ENCODE results near the gene SERPINA9. TPM values are rescaled to one million over a fixed set of nuclear protein-coding genes. Genes with fewer than 3 reads are reported as not detected.

The SERPINA9 gene
- total RNA-seq, 1 donor from 2014 or later, result not detected

DNA sequence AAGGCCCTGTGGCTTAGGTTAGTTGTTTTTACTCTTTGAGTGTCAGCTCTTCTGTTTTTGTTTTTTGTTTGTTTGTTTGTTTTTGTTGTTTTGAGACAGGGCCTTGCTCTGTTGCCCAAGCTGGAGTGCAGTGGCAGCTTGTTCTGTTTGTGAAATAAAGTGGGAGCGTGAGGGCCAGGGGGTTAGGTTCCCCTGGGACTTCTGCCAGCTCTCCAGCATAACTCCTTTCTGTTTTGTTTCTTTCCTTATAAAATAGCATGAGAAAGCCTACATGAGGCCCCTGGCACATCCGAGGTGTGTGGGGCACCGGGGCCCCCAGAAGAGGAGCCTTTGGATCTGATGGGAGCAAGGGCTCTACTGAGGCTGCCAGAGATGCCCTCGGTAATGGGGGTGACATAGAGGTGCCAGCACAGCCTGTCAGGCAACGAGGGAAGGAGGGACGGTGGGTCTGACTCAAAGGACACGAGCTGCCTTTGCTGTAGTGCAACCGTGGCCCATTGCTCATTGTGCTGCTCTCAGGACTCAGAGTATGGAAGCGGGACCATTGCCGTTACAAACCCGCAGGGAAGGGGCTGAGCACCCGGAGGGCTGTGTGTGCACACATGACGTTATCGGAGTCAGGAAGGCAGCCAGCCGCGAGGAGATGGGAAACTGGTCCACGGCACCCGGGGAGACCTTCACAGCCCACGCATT, 14.3 kb downstream of the SERPINA9 start:
- TF ChIP-seq, protein P1, sequence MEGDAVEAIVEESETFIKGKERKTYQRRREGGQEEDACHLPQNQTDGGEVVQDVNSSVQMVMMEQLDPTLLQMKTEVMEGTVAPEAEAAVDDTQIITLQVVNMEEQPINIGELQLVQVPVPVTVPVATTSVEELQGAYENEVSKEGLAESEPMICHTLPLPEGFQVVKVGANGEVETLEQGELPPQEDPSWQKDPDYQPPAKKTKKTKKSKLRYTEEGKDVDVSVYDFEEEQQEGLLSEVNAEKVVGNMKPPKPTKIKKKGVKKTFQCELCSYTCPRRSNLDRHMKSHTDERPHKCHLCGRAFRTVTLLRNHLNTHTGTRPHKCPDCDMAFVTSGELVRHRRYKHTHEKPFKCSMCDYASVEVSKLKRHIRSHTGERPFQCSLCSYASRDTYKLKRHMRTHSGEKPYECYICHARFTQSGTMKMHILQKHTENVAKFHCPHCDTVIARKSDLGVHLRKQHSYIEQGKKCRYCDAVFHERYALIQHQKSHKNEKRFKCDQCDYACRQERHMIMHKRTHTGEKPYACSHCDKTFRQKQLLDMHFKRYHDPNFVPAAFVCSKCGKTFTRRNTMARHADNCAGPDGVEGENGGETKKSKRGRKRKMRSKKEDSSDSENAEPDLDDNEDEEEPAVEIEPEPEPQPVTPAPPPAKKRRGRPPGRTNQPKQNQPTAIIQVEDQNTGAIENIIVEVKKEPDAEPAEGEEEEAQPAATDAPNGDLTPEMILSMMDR (IDR thresholded peaks at IDR 0.05), result no peak
- intact Hi-C loops (cut with DNase I), result no loop called here
- H3K36me3 ChIP-seq, result no peaks in the 10 kb centered on the region

DNA sequence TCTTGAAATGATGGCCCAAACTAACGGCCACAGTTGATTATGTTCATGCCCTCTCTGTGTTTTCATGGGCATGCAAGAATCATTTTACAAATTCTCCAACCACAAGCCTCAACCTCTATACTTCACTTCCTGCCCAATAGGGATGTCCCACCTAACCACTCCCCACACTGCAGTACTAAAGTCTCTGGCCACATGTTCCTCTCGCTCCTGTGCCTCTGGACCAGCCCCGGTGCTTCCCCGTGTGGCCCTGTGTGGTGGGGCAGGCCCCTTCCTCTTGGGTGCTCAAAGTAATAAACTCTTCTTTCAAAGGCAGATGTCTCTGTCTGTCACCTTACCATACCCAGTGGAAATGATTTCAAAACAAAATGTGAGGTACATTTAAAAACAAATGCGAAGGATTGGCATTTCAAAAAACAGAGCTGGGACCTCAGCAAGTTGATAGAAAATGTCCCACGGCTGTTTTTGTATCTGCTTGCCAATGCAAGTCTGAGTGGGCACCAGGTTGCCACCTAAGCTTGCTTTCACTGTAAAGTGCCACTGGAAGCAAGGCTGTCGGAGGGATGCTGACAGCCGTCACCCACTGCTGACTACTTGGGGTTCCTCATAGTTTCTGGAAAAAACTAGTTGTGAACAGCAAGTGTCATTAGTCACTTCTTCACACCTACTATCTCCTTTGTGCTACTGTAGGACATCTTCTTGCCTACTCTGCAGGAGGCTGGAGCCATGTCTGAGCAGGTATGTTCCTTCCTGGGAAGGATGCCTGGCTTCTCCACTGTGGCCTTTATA, 15.2 kb downstream of the SERPINA9 start:
- Histone ChIP-seq H3K4me1 (no peaks in the 10 kb centered on the region), H3K36me3 (no peaks in the 10 kb centered on the region), H3K27ac (no peak overlapping the region), H3K4me3 (no peak overlapping the region), H3K9me3 (no peaks in the 10 kb centered on the region), H3K27me3 (ENCODE audit: low read depth) (peaks cover 5% of the 10 kb centered on the region)
- DNase-seq, result no peak
- TF ChIP-seq, protein P1 (IDR thresholded peaks at IDR 0.05), result no peak
- ATAC-seq, result no peak
- intact Hi-C loops (cut with DNase I), result no loop called here

More for the DNA sequence above, 14.3 kb downstream of the SERPINA9 start:
- DNase-seq, result no peak
- Histone ChIP-seq H3K9me3 (no peaks in the 10 kb centered on the region), H3K4me1 (no peaks in the 10 kb centered on the region), H3K4me3 (no peak overlapping the region), H3K27me3 (ENCODE audit: low read depth) (peaks cover 5% of the 10 kb centered on the region), H3K27ac (no peak overlapping the region)
- no peak for ATAC-seq

DNA sequence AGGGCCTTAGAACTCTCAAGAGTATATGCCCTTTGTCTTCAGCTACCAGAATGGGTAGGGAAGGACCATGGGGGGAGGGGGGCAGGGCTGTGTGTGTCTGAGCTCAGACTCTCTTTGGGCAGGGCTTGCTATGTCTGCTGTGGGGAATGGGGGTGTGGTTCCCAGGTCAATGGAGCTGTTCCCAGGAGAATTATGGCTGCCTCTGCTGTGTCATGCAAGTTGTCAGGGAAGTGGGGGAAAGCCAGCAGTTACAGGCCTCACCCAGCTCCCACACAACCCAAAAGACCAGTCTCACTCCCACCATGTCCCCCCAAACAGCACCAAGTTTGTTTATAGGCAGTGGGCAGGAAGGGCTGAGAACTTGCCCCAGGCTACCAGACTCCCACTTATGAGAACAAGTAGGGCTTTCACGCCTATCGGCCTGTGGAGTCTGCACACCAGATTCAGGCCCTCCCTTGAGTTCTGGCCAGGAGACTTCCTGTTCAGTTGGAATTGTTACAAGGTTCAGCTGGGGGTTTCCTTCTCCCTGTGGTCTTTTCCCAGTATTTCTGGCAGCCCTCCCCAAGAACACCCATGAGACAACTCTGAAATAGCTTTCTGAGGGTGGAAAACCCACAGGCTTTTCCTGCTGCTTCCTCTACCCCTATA, 17.3 kb downstream of the SERPINA9 start:
- H3K36me3 ChIP-seq, result no peaks in the 10 kb centered on the region
- peaks cover 5% of the 10 kb centered on the region for H3K27me3 ChIP-seq (ENCODE audit: low read depth)
- no peaks in the 10 kb centered on the region for H3K9me3 ChIP-seq
- H3K4me1 ChIP-seq, result no peaks in the 10 kb centered on the region
- intact Hi-C loops (cut with DNase I), result no loop called here
- H3K4me3 ChIP-seq, result no peak overlapping the region
- no peak overlapping the region for H3K27ac ChIP-seq
- ATAC-seq (no peak), DNase-seq (no peak)
- TF ChIP-seq, protein P1 (IDR thresholded peaks at IDR 0.05), result no peak

DNA sequence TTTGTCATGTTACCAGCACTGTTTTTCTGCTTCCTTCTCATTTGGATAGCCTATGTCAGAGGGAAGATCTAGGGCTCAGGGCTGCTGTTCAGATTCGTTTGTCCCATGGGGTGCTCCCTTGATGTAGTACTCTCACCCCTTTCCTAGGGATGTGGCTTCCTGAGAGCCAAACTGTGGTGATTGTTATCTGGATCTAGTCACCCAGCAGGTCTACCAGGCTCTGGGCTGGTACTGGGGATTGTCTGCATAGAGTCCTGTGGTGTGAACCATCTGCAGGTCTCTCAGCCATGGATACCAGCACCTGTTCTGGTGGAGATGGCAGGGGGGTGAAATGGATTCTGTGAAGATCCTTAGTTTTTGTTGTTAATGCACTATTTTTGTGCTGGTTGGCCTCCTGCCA, 17.9 kb downstream of the SERPINA9 start:
- intact Hi-C loops (cut with DNase I), result no loop called here

DNA sequence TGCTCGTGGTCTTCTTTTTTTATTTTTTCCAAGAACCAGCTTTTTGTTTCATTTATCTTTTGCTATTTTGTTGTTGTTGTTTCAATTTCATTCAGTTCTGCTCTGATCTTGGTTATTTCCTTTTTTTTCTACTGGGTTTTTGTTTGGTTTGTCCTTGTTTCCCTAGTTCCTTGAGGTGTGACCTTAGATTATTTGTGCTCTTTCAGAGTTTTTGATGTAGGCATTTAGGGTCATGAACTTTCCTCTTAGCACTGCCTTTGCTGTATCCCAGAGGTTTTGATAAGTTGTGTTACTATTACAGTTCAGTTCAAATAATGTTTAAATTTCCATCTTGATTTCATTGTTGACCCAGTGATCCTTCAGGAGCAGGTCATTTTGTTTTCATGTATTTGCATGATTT, 20.1 kb downstream of the SERPINA9 start:
- no peak overlapping the region for H3K27ac ChIP-seq
- no peak overlapping the region for H3K4me3 ChIP-seq
- H3K9me3 ChIP-seq, result no peaks in the 10 kb centered on the region
- H3K4me1 ChIP-seq, result no peaks in the 10 kb centered on the region
- TF ChIP-seq, protein P1 (IDR thresholded peaks at IDR 0.05), result no peak
- H3K27me3 ChIP-seq (ENCODE audit: low read depth), result peaks cover 5% of the 10 kb centered on the region
- ATAC-seq (no peak), DNase-seq (no peak)
- intact Hi-C loops (cut with DNase I), result no loop called here
- H3K36me3 ChIP-seq, result no peaks in the 10 kb centered on the region

More for the DNA sequence above, 17.9 kb downstream of the SERPINA9 start:
- H3K36me3 ChIP-seq, result no peaks in the 10 kb centered on the region
- no peak for ATAC-seq
- no peak for DNase-seq
- H3K27ac ChIP-seq, result no peak overlapping the region
- H3K4me3 ChIP-seq, result no peak overlapping the region
- H3K27me3 ChIP-seq (ENCODE audit: low read depth), result peaks cover 5% of the 10 kb centered on the region
- no peaks in the 10 kb centered on the region for H3K4me1 ChIP-seq
- TF ChIP-seq, protein P1 (IDR thresholded peaks at IDR 0.05), result no peak
- no peaks in the 10 kb centered on the region for H3K9me3 ChIP-seq

All from lower lobe of right lung (tissue), 2 donors.